Lung (tissue), 12 donors: Measurements from ENCODE around the gene DNMT3A. TPM values are rescaled to one million over a fixed set of nuclear protein-coding genes. Genes with fewer than 3 reads are reported as not detected.

Experiments used
- ATAC-seq: fragments of 200-7000 bp; cut with Tn5 transposase; one replicate; pipeline ENCODE4 v1.9.1; 2020; ENCODE audit warnings: moderate number of reproducible peaks; ENCODE audit not compliant: insufficient read depth, low FRiP score
- DNase-seq, 3 donors: peaks; one replicate each; pipeline ENCODE4 v3.0.0-alpha.2; 2013 to 2017
- H3K27ac ChIP-seq, 2 donors: one replicate each; pipeline ENCODE4 v1.5.1; 2013; ENCODE audit warnings: mild to moderate bottlenecking in 2 of 2, moderate library complexity in 2 of 2, control low read depth in 1 of 2, inconsistent platforms in 1 of 2, low read depth in 1 of 2, low read length in 1 of 2
- H3K27me3 ChIP-seq, 3 donors: one replicate each; pipeline ENCODE4 v1.5.1; 2013; ENCODE audit warnings: low read length in 2 of 3; ENCODE audit not compliant: control insufficient read depth in 3 of 3, insufficient read depth in 3 of 3
- H3K36me3 ChIP-seq, 4 donors: one replicate each; pipeline ENCODE4 v1.5.1; 2013; ENCODE audit warnings: low read length in 4 of 4, mild to moderate bottlenecking in 1 of 4, moderate library complexity in 1 of 4; ENCODE audit not compliant: control insufficient read depth in 4 of 4, insufficient read depth in 4 of 4
- H3K4me1 ChIP-seq, 5 donors: one replicate each; pipeline ENCODE4 v1.5.1; 2013; ENCODE audit warnings: low read length in 5 of 5, mild to moderate bottlenecking in 2 of 5, moderate library complexity in 1 of 5; ENCODE audit not compliant: control insufficient read depth in 5 of 5, insufficient read depth in 5 of 5
- H3K4me3 ChIP-seq: one replicate; pipeline ENCODE4 v1.5.1; 2013; ENCODE audit warnings: mild to moderate bottlenecking, control low read depth, moderate library complexity
- H3K9ac ChIP-seq, 2 donors: one replicate each; pipeline ENCODE4 v1.5.1; 2013; ENCODE audit warnings: low read length in 2 of 2, control low read depth in 1 of 2; ENCODE audit not compliant: insufficient read depth in 1 of 2
- H3K9me3 ChIP-seq, 4 donors: one replicate each; pipeline ENCODE4 v1.5.1; 2013; ENCODE audit warnings: low read length in 3 of 4, mild to moderate bottlenecking in 1 of 4, moderate library complexity in 1 of 4; ENCODE audit not compliant: control insufficient read depth in 4 of 4, insufficient read depth in 3 of 4
- CTCF ChIP-seq: IDR thresholded peaks from 2 replicates; pipeline ENCODE4 v1.5.1; 2012; ENCODE audit warnings: mild to moderate bottlenecking; ENCODE audit errors: control extremely low read depth, extremely low read depth
- WGBS, 2 donors: extraction: QIAGEN DNeasy Blood & Tissue Kit; methylation state at CpG; one replicate each; pipeline ENCODE4 v1.1.7; 2013; 5-methylcytosine and 5-hydroxymethylcytosine counted together
- polyA plus RNA-seq, 2 donors: library from polyadenylated mRNA; stranded (reverse); fragments of 200-250 nt; gene quantifications; one replicate each; pipeline ENCODE4 v1.2.1, GENCODE V29; 2013
- total RNA-seq, 2 donors: library from RNA; depleted of rRNA in 1 of 2; stranded (reverse); fragments of >200 nt in 1 of 2; gene quantifications; one replicate each; pipeline ENCODE4 v1.2.1, GENCODE V29; 2014 to 2021
- donor health status: control.
- donor health status: control.
- donor health status: Bipolar disorder and iron deficiency.
- donor health status: healthy.
- donor health status: DM: yes; HTN: yes; CAD: no.

The DNMT3A gene
- total and polyA plus RNA-seq, 4 donors, result 9.2 to 61.0 (median 26.9) TPM

GRCh38 chr2:25269233-25269632 lies 72.5 kb downstream of the DNMT3A start:
- no peaks in the 10 kb centered on the region for H3K9me3 ChIP-seq

DNA sequence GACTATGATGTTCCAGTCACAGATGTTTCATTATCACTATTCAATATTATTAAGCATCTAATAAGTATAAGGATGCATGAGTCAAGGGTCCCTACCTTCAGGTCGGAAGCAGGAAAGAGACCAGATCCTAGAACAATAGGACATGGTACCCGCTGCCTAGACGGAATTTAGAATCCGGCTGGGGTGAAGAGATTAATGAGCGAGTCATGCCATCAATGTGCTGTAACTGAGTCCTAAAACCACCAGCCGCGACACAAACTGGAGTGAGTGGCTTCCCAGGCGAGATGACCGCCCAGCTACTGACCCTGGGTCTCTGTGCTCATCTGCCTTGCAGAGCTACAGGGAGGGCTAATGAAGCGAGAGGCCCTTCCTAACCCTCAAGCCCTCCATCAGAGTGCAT lies 73.6 kb downstream of the DNMT3A start:
- Histone ChIP-seq H3K36me3 (peaks cover 11 to 30% (median 21%) of the 10 kb centered on the region in 4 donors), H3K9ac (no peak overlapping the region), H3K4me3 (no peak overlapping the region), H3K27ac (no peak overlapping the region), H3K4me1 (peaks cover 0 to 1% (median 0%) of the 10 kb centered on the region in 5 donors), H3K27me3 (no peaks in the 10 kb centered on the region), H3K9me3 (no peaks in the 10 kb centered on the region)
- TF ChIP-seq CTCF, result no peak
- 93 to 95% methylated on average over 10 of the region's 10 CpGs for WGBS, 2 donors
- DNase-seq (no peak), ATAC-seq (no peak)

More at GRCh38 chr2:25269233-25269632, 72.5 kb downstream of the DNMT3A start:
- no peak for ATAC-seq
- Histone ChIP-seq H3K36me3 (peaks cover 11 to 28% (median 22%) of the 10 kb centered on the region in 4 donors), H3K9ac (no peak overlapping the region), H3K27ac (no peak overlapping the region), H3K27me3 (no peaks in the 10 kb centered on the region), H3K4me1 (peaks cover 0 to 10% (median 0%) of the 10 kb centered on the region in 5 donors), H3K4me3 (no peak overlapping the region)
- WGBS, 2 donors, result 84% methylated on average over 3 of the region's 3 CpGs
- DNase-seq, result no peak
- TF ChIP-seq CTCF, result no peak

- H3K36me3 ChIP-seq, result peaks cover 10 to 30% (median 22%) of the 10 kb centered on the region in 4 donors
- no peaks in the 10 kb centered on the region for H3K9me3 ChIP-seq
- TF ChIP-seq CTCF, result no peak
- H3K9ac ChIP-seq, result no peak overlapping the region
- no peak for ATAC-seq
- H3K4me1 ChIP-seq, result peaks cover 0 to 2% (median 0%) of the 10 kb centered on the region in 5 donors
- H3K27me3 ChIP-seq, result no peaks in the 10 kb centered on the region
- no peak for DNase-seq
- no peak overlapping the region for H3K4me3 ChIP-seq
- H3K27ac ChIP-seq, result no peak overlapping the region
Measured at GRCh38 chr2:25266399-25266798, 75.3 kb downstream of the DNMT3A start.

DNA sequence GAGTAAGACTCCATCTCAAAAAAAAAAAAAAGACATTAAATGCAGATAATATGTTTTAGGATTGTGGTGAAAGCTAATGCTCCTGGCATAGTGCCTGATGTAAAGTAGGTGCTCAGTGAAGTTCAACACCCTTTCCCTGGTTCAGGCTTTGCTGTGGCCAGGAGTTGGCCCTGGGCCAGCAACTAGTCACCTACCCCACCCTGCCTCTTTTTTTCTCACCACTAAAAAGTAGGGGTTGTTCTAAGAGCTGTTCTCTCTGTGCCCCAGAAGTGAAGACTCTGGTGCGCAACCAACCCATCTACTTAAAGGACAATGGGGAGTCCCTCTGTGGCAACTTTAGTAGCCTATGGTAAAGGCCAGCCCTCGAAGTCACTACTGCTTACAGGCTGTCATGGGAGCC lies 75.9 kb downstream of the DNMT3A start:
- Histone ChIP-seq H3K9me3 (no peaks in the 10 kb centered on the region), H3K4me3 (no peak overlapping the region), H3K4me1 (peaks cover 0 to 2% (median 0%) of the 10 kb centered on the region in 5 donors), H3K27me3 (no peaks in the 10 kb centered on the region), H3K36me3 (peaks cover 7 to 30% (median 21%) of the 10 kb centered on the region in 4 donors), H3K27ac (no peak overlapping the region), H3K9ac (no peak overlapping the region)
- TF ChIP-seq CTCF, result no peak
- WGBS, 2 donors, result 83 to 89% methylated on average over 2 of the region's 2 CpGs
- no peak for ATAC-seq
- peak in 1 of 3 donors; percentile 54 for DNase-seq
